Measurements from ENCODE around the gene PDZD8. TPM values are rescaled to one million over a fixed set of nuclear protein-coding genes. Genes with fewer than 3 reads are reported as not detected.

Gene PDZD8
- total RNA-seq, 1 donor from 2014 or later: 31.8 TPM

DNA sequence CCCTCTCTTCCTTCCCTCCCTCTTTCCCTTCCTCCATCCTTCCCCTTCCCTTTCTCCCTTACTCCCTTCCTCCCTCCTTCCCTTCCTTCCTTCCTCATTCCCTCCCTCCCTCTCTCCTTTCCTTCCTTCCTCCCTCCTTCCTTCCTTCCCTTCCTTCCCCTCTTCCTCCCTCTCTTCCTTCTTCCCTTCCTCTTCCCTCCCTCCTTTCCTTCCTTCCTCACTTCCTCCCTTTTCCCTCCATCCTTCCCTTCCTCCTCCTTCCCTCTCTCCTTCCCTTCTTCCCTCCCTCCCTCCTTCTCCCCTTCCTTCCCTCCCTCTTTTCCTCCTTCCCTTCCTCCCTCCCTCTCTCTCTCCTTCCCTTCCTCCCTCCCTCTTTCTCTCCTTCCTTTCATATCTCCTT lies 147.0 kb downstream of the PDZD8 start:
- peaks cover 53% of the 10 kb centered on the region for H3K27me3 Mint-ChIP-seq (ENCODE audit: low read depth)
- TF ChIP-seq CTCF (conservative IDR thresholded peaks at IDR 0.05): no peak

More for the DNA sequence above, 147.0 kb downstream of the PDZD8 start:
- Mint-ChIP-seq H3K36me3 (ENCODE audit: low read depth) (no peaks in the 10 kb centered on the region), H3K27ac (ENCODE audit: unreplicated experiment) (no peak overlapping the region), H3K9me3 (peaks cover 3% of the 10 kb centered on the region), H3K4me3 (no peak overlapping the region), H3K4me1 (peaks cover 15% of the 10 kb centered on the region)
- DNase-seq (ENCODE audit: low read depth, low spot score): no peak

Other genes with a start within 250 kb of the PDZD8 start
- 0.16 and 0.23 TPM in 2 replicates for gene VAX1, start 237.2 kb downstream of the PDZD8 start, total RNA-seq
- gene KCNK18, start 178.0 kb downstream of the PDZD8 start, total RNA-seq: not detected in 2 replicates
- 0.05 and 0.07 TPM in 2 replicates for gene SLC18A2, start 134.3 kb downstream of the PDZD8 start, total RNA-seq
- 1.0 and 1.1 TPM in 2 replicates for gene EMX2, start 167.3 kb upstream of the PDZD8 start, total RNA-seq

Data from neural crest cell (in vitro differentiated cells).